ENCODE measurements around the gene ASIC3.
A peak's percentile ranks its signal among the peaks of the same experiment; 100 is the strongest.
"Not testable (repeated sequence)": the region's sequence is repeated elsewhere in the genome, so short reads cannot be mapped to it uniquely, and the experiment has no call there.

The ASIC3 gene

GRCh38 chr7:151011616-151012015 lies 36.7 kb upstream of the ASIC3 start:
- not testable (repeated sequence) for H2BK12ac ChIP-seq (ENCODE audit: low read length); H3K79me1 ChIP-seq (ENCODE audit: low read depth, low read length); H3K27ac ChIP-seq (replicated peaks; ENCODE audit: low read length); H4K91ac ChIP-seq (ENCODE audit: low read depth, low read length, poor library complexity); H2BK5ac ChIP-seq (ENCODE audit: low read length); H3K18ac ChIP-seq (ENCODE audit: low read length); H3K4me3 ChIP-seq (ENCODE audit: low read length in 2 of 2); H2BK15ac ChIP-seq (ENCODE audit: low read length); H4K8ac ChIP-seq (ENCODE audit: low read depth, low read length); H3K9me3 ChIP-seq (replicated peaks in 1 of 2; ENCODE audit: control insufficient read depth in 2 of 2, insufficient read depth in 1 of 2, low read depth in 1 of 2, low read length in 2 of 2); H3K23ac ChIP-seq (ENCODE audit: low read depth, low read length, poor library complexity); H3K14ac ChIP-seq (ENCODE audit: low read length); H3K4ac ChIP-seq (ENCODE audit: low read length); DNase-seq (ENCODE audit: low spot score); H2BK120ac ChIP-seq (ENCODE audit: low read depth, low read length); H2AK5ac ChIP-seq (ENCODE audit: low read depth, low read length); H3K9ac ChIP-seq (ENCODE audit: low read depth, low read length, poor library complexity); H3K36me3 ChIP-seq (replicated peaks in 1 of 2; ENCODE audit: control insufficient read depth in 2 of 2, insufficient read depth in 2 of 2, low read length in 2 of 2); H2AFZ ChIP-seq (ENCODE audit: low read length); H3K27me3 ChIP-seq (ENCODE audit: control insufficient read depth in 3 of 3, insufficient read depth in 3 of 3, low read depth in 1 of 3, low read length in 3 of 3); H3K4me2 ChIP-seq (ENCODE audit: insufficient read depth, low read length, poor library complexity, severe bottlenecking)
- peaks cover 19 to 36% of the 10 kb centered on the region in 2 donors for H3K4me1 ChIP-seq (ENCODE audit: control insufficient read depth in 2 of 2, insufficient read depth in 1 of 2, low read depth in 1 of 2, low read length in 2 of 2)
- WGBS, 2 donors (ENCODE audit: extremely low coverage in 2 of 2, insufficient read length in 2 of 2, insufficient replicate concordance in 1 of 2): no CpG with 5 or more reads among the region's 12 CpGs

GRCh38 chr7:151012031-151012692 lies 36.2 kb upstream of the ASIC3 start:
- H3K9me3 ChIP-seq (replicated peaks in 1 of 2; ENCODE audit: control insufficient read depth in 2 of 2, insufficient read depth in 1 of 2, low read depth in 1 of 2, low read length in 2 of 2): no peaks in the 10 kb centered on the region
- no peak for DNase-seq (ENCODE audit: low spot score)
- H4K91ac ChIP-seq (ENCODE audit: low read depth, low read length, poor library complexity): peak overlapping the region; percentile 69
- no peak overlapping the region for H3K14ac ChIP-seq (ENCODE audit: low read length)
- H3K4me3 ChIP-seq (ENCODE audit: low read length in 2 of 2): no peak overlapping the region
- H3K27ac ChIP-seq (replicated peaks; ENCODE audit: low read length): no peak overlapping the region
- H3K4ac ChIP-seq (ENCODE audit: low read length): no peak overlapping the region
- H2AK5ac ChIP-seq (ENCODE audit: low read depth, low read length): peak overlapping the region; percentile 5
- H2BK120ac ChIP-seq (ENCODE audit: low read depth, low read length): no peak overlapping the region
- H3K4me1 ChIP-seq (ENCODE audit: control insufficient read depth in 2 of 2, insufficient read depth in 1 of 2, low read depth in 1 of 2, low read length in 2 of 2): peaks cover 19 to 36% of the 10 kb centered on the region in 2 donors
- no CpG with 5 or more reads among the region's 6 CpGs for WGBS, 2 donors (ENCODE audit: extremely low coverage in 2 of 2, insufficient read length in 2 of 2, insufficient replicate concordance in 1 of 2)
- H2BK12ac ChIP-seq (ENCODE audit: low read length): peak overlapping the region; percentile 19
- peak overlapping the region; percentile 83 for H2BK15ac ChIP-seq (ENCODE audit: low read length)
- peaks cover 0 to 5% of the 10 kb centered on the region in 2 donors for H3K36me3 ChIP-seq (replicated peaks in 1 of 2; ENCODE audit: control insufficient read depth in 2 of 2, insufficient read depth in 2 of 2, low read length in 2 of 2)
- H3K27me3 ChIP-seq (ENCODE audit: control insufficient read depth in 3 of 3, insufficient read depth in 3 of 3, low read depth in 1 of 3, low read length in 3 of 3): no peaks in the 10 kb centered on the region
- H3K18ac ChIP-seq (ENCODE audit: low read length): peak overlapping the region; percentile 62
- no peak overlapping the region for H2BK5ac ChIP-seq (ENCODE audit: low read length)
- no peak overlapping the region for H4K8ac ChIP-seq (ENCODE audit: low read depth, low read length)
- H3K79me1 ChIP-seq (ENCODE audit: low read depth, low read length): peaks cover 2% of the 10 kb centered on the region
- no peak overlapping the region for H3K4me2 ChIP-seq (ENCODE audit: insufficient read depth, low read length, poor library complexity, severe bottlenecking)
- no peak overlapping the region for H3K9ac ChIP-seq (ENCODE audit: low read depth, low read length, poor library complexity)
- no peak overlapping the region for H3K23ac ChIP-seq (ENCODE audit: low read depth, low read length, poor library complexity)
- H2AFZ ChIP-seq (ENCODE audit: low read length): no peak overlapping the region

GRCh38 chr7:151012911-151013347 lies 35.4 kb upstream of the ASIC3 start:
- Histone ChIP-seq H2BK120ac (ENCODE audit: low read depth, low read length) (peak overlapping the region; percentile 67), H3K9ac (ENCODE audit: low read depth, low read length, poor library complexity) (peak overlapping the region; percentile 12), H3K14ac (ENCODE audit: low read length) (no peak overlapping the region), H3K18ac (ENCODE audit: low read length) (peak overlapping the region; percentile 95), H3K4ac (ENCODE audit: low read length) (no peak overlapping the region), H3K4me2 (ENCODE audit: insufficient read depth, low read length, poor library complexity, severe bottlenecking) (peak overlapping the region; percentile 52), H3K9me3 (replicated peaks in 1 of 2; ENCODE audit: control insufficient read depth in 2 of 2, insufficient read depth in 1 of 2, low read depth in 1 of 2, low read length in 2 of 2) (no peaks in the 10 kb centered on the region), H3K23ac (ENCODE audit: low read depth, low read length, poor library complexity) (peak overlapping the region; percentile 82), H3K27ac (replicated peaks; ENCODE audit: low read length) (peak overlapping the region; percentile 47), H4K91ac (ENCODE audit: low read depth, low read length, poor library complexity) (peak overlapping the region; percentile 64), H2AFZ (ENCODE audit: low read length) (peak overlapping the region; percentile 21), H2BK12ac (ENCODE audit: low read length) (no peak overlapping the region), H2BK5ac (ENCODE audit: low read length) (peak overlapping the region; percentile 77), H2AK5ac (ENCODE audit: low read depth, low read length) (peak overlapping the region; percentile 93), H3K4me1 (ENCODE audit: control insufficient read depth in 2 of 2, insufficient read depth in 1 of 2, low read depth in 1 of 2, low read length in 2 of 2) (peaks cover 22 to 42% of the 10 kb centered on the region in 2 donors), H3K4me3 (ENCODE audit: low read length in 2 of 2) (peak overlapping the region in 1 of 2 donors; percentile 33), H3K79me1 (ENCODE audit: low read depth, low read length) (peaks cover 2% of the 10 kb centered on the region), H3K36me3 (replicated peaks in 1 of 2; ENCODE audit: control insufficient read depth in 2 of 2, insufficient read depth in 2 of 2, low read length in 2 of 2) (peaks cover 0 to 5% of the 10 kb centered on the region in 2 donors), H2BK15ac (ENCODE audit: low read length) (peak overlapping the region; percentile 95), H3K27me3 (ENCODE audit: control insufficient read depth in 3 of 3, insufficient read depth in 3 of 3, low read depth in 1 of 3, low read length in 3 of 3) (peaks cover 0 to 5% (median 0%) of the 10 kb centered on the region in 3 experiments), H4K8ac (ENCODE audit: low read depth, low read length) (no peak overlapping the region)
- WGBS, 2 donors (ENCODE audit: extremely low coverage in 2 of 2, insufficient read length in 2 of 2, insufficient replicate concordance in 1 of 2): no CpG with 5 or more reads among the region's 23 CpGs
- DNase-seq (ENCODE audit: low spot score): no peak

GRCh38 chr7:151013356-151013732 lies 35.0 kb upstream of the ASIC3 start:
- Histone ChIP-seq H2BK15ac (ENCODE audit: low read length) (peak overlapping the region; percentile 95), H2BK5ac (ENCODE audit: low read length) (peak overlapping the region; percentile 77), H2BK120ac (ENCODE audit: low read depth, low read length) (peak overlapping the region; percentile 67), H3K4me1 (ENCODE audit: control insufficient read depth in 2 of 2, insufficient read depth in 1 of 2, low read depth in 1 of 2, low read length in 2 of 2) (peaks cover 25 to 40% of the 10 kb centered on the region in 2 donors), H3K18ac (ENCODE audit: low read length) (peak overlapping the region; percentile 95), H3K79me1 (ENCODE audit: low read depth, low read length) (peaks cover 2% of the 10 kb centered on the region), H2BK12ac (ENCODE audit: low read length) (no peak overlapping the region), H3K36me3 (replicated peaks in 1 of 2; ENCODE audit: control insufficient read depth in 2 of 2, insufficient read depth in 2 of 2, low read length in 2 of 2) (peaks cover 0 to 5% of the 10 kb centered on the region in 2 donors), H2AK5ac (ENCODE audit: low read depth, low read length) (peak overlapping the region; percentile 93), H3K9me3 (replicated peaks in 1 of 2; ENCODE audit: control insufficient read depth in 2 of 2, insufficient read depth in 1 of 2, low read depth in 1 of 2, low read length in 2 of 2) (no peaks in the 10 kb centered on the region), H3K4me2 (ENCODE audit: insufficient read depth, low read length, poor library complexity, severe bottlenecking) (peak overlapping the region; percentile 52), H4K91ac (ENCODE audit: low read depth, low read length, poor library complexity) (peak overlapping the region; percentile 64), H3K14ac (ENCODE audit: low read length) (no peak overlapping the region), H2AFZ (ENCODE audit: low read length) (peak overlapping the region; percentile 21), H3K23ac (ENCODE audit: low read depth, low read length, poor library complexity) (peak overlapping the region; percentile 82), H3K4me3 (ENCODE audit: low read length in 2 of 2) (peak overlapping the region in 1 of 2 donors; percentile 33), H3K9ac (ENCODE audit: low read depth, low read length, poor library complexity) (peak overlapping the region; percentile 12), H4K8ac (ENCODE audit: low read depth, low read length) (no peak overlapping the region), H3K27me3 (ENCODE audit: control insufficient read depth in 3 of 3, insufficient read depth in 3 of 3, low read depth in 1 of 3, low read length in 3 of 3) (peaks cover 0 to 8% (median 0%) of the 10 kb centered on the region in 3 experiments), H3K4ac (ENCODE audit: low read length) (no peak overlapping the region), H3K27ac (replicated peaks; ENCODE audit: low read length) (peak overlapping the region; percentile 47)
- WGBS, 2 donors (ENCODE audit: extremely low coverage in 2 of 2, insufficient read length in 2 of 2, insufficient replicate concordance in 1 of 2): no CpG with 5 or more reads among the region's 26 CpGs
- DNase-seq (ENCODE audit: low spot score): no peak
